ENCODE measurements around the gene MAPK8. TPM values are rescaled to one million over a fixed set of nuclear protein-coding genes. Genes with fewer than 3 reads are reported as not detected.

The MAPK8 gene
- total RNA-seq, 4 donors from 2014 or later: 27.4 to 43.5 (median 36.5) TPM

DNA sequence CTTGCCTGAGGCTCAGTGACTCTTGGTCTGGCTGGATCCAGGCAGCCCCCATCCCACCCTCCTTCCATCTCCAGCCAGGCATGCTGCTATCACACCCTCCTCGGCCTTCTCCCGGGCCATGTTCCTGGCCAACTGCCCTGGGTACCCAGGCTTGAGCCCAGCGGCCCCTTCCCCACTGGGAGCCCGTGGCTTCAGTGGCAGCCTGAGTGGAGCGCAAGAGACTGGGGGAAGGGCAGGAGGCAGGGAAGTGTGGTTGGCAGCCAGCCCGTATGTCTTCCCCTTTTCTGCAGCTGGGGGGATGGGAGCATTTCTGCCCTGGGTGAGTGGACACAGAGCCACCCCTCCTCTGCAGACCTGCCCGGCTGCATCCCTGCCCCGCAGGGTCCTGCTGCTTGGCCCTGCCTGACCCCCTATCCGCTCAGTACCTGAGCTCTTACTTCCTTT, 149.9 kb downstream of the MAPK8 start:
- Histone ChIP-seq H3K36me3 (no peaks in the 10 kb centered on the region), H3K27me3 (peaks cover 0 to 15% (median 0%) of the 10 kb centered on the region in 4 donors), H3K9me3 (no peaks in the 10 kb centered on the region), H3K4me3 (no peak overlapping the region), H3K4me1 (peaks cover 0 to 11% (median 0%) of the 10 kb centered on the region in 3 donors), H3K27ac (no peak overlapping the region)
- intact Hi-C loops (cut with DNase I): no loop called here
- DNase-seq: no peak
- 53 to 54% methylated on average over 3 to 5 of the region's 9 CpGs for WGBS, 2 donors
- no peak for TF ChIP-seq POLR2A (IDR thresholded peaks at IDR 0.05)
- TF ChIP-seq, protein P1, sequence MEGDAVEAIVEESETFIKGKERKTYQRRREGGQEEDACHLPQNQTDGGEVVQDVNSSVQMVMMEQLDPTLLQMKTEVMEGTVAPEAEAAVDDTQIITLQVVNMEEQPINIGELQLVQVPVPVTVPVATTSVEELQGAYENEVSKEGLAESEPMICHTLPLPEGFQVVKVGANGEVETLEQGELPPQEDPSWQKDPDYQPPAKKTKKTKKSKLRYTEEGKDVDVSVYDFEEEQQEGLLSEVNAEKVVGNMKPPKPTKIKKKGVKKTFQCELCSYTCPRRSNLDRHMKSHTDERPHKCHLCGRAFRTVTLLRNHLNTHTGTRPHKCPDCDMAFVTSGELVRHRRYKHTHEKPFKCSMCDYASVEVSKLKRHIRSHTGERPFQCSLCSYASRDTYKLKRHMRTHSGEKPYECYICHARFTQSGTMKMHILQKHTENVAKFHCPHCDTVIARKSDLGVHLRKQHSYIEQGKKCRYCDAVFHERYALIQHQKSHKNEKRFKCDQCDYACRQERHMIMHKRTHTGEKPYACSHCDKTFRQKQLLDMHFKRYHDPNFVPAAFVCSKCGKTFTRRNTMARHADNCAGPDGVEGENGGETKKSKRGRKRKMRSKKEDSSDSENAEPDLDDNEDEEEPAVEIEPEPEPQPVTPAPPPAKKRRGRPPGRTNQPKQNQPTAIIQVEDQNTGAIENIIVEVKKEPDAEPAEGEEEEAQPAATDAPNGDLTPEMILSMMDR (IDR thresholded peaks at IDR 0.05): no peak

DNA sequence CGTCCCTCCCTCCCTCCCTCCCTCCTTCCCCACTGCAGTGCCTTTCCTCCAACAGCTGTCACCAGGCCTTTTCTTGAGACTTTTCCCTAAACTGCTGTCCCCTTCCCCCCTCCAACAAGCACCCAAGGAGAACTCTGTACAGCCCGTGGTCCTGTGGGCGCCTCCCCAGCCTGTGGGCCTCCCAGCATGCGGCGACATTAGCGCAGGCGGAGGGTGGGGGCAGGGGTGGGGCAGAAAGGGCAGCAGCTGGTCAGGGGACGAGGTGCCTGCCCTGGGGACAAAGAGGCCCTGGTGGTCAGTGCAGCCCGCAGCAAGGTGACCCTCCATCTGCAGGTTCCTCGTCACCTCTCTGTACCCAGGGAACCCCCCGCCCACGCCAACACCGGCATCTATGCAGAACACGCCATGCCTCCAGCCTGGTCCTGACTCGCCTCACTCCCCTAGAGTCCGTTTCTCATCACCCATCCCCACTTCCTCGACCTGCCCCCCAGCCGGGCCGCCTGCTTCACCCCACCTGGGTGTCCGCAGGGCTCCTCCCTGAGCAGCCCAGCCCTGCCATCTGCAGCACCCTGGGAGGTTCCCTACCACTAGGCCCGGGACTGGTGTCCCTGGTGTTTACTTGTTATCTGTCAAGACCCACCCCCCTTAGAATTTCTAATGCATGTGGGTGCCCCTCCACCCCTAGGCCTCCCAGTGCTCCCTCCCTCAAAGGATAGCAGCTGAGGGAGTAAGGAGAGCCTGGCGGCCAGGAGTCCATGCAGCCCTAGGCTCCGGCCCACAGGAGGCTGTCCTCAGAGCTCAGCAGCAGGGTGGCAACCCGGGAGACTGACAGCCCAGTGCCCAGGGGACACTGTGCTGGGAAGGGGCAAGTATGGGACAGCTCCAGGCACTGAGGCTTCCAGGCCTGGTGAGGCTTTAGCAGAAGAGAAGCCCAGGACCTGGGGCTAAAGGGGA, 150.6 kb downstream of the MAPK8 start:
- no peak for DNase-seq
- no peaks in the 10 kb centered on the region for H3K36me3 ChIP-seq
- peaks cover 0 to 11% (median 0%) of the 10 kb centered on the region in 3 donors for H3K4me1 ChIP-seq
- no peak overlapping the region for H3K4me3 ChIP-seq
- intact Hi-C loops (cut with DNase I): no loop called here
- peaks cover 0 to 15% (median 0%) of the 10 kb centered on the region in 4 donors for H3K27me3 ChIP-seq
- H3K27ac ChIP-seq: no peak overlapping the region
- no peak for TF ChIP-seq POLR2A (IDR thresholded peaks at IDR 0.05)
- TF ChIP-seq, protein P1 (IDR thresholded peaks at IDR 0.05): no peak
- 56 to 69% methylated on average over 3 to 15 of the region's 24 CpGs for WGBS, 2 donors
- no peaks in the 10 kb centered on the region for H3K9me3 ChIP-seq

DNA sequence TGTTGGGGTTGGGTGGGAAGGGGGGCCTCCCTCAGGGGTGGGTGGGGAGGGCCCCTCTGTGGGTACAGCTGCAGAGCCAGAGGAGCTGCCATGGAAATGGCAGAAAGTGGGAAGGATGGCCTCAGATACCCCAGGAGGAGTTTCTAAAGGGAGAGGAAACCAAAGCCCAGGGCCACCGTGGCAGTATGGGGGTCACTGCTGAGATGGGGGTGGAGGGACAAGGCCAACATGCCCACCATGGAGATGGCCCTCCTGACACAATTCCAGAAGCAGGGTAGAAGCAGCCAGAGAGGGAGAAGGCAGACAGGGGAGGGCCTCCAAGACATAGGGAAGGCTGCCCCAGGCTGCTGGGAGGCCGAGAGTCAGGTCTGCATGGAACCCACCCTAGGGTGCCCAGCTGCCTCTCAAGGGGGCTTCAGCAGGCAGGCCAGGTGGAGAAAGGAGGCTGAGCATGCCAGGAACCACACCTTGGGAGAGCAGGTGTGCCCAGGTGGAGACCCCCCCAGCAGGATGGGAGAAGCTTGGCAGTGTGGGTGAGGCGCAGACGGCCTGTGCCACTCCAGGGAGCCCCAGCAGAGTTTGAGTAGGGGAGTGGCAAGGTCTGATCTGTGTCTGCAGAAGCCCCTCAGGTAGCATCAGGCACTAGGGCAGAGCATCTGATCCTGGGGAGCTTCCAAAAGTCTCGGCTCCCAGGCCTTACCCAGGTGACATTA, 151.6 kb downstream of the MAPK8 start:
- intact Hi-C loops (cut with DNase I): no loop called here
- Histone ChIP-seq H3K27ac (no peak overlapping the region), H3K36me3 (no peaks in the 10 kb centered on the region), H3K4me3 (no peak overlapping the region), H3K27me3 (peaks cover 0 to 15% (median 0%) of the 10 kb centered on the region in 4 donors), H3K9me3 (no peaks in the 10 kb centered on the region), H3K4me1 (peaks cover 0 to 11% (median 0%) of the 10 kb centered on the region in 3 donors)
- no peak for DNase-seq
- 0 to 70% methylated on average over 1 to 5 of the region's 5 CpGs for WGBS, 2 donors
- TF ChIP-seq, protein P1 (IDR thresholded peaks at IDR 0.05): no peak
- TF ChIP-seq POLR2A (IDR thresholded peaks at IDR 0.05): no peak

DNA sequence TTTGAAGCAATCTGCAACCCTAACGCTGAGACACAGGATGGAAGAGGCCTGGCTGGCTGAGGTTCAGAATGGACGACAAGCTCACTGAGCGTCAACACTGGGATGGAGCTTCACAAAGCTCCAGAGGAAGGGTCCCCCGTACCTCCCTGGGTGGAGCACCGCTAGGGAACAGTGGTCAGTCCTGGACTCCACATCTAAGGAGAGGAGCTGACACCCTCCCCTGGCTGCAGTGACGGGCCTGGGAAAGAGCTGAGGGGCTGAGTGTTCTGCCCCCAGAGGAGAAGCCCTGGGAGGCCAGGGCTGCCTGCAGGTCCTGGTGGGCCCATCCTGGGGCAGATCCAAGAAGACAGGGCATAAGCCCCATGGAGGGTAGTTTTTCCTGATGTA, 152.2 kb downstream of the MAPK8 start:
- peaks cover 0 to 15% (median 0%) of the 10 kb centered on the region in 4 donors for H3K27me3 ChIP-seq
- H3K27ac ChIP-seq: no peak overlapping the region
- no peak overlapping the region for H3K4me3 ChIP-seq
- H3K9me3 ChIP-seq: no peaks in the 10 kb centered on the region
- DNase-seq: no peak
- TF ChIP-seq, protein P1 (IDR thresholded peaks at IDR 0.05): no peak
- TF ChIP-seq POLR2A (IDR thresholded peaks at IDR 0.05): no peak
- peaks cover 0 to 15% (median 0%) of the 10 kb centered on the region in 3 donors for H3K4me1 ChIP-seq
- H3K36me3 ChIP-seq: no peaks in the 10 kb centered on the region
- WGBS, 2 donors: 71% methylated on average over 4 of the region's 6 CpGs; no CpG with 5 or more reads in 1 of the 2 donors
- intact Hi-C loops (cut with DNase I): no loop called here
